ENCODE measurements around the gene RPL36.

DNA sequence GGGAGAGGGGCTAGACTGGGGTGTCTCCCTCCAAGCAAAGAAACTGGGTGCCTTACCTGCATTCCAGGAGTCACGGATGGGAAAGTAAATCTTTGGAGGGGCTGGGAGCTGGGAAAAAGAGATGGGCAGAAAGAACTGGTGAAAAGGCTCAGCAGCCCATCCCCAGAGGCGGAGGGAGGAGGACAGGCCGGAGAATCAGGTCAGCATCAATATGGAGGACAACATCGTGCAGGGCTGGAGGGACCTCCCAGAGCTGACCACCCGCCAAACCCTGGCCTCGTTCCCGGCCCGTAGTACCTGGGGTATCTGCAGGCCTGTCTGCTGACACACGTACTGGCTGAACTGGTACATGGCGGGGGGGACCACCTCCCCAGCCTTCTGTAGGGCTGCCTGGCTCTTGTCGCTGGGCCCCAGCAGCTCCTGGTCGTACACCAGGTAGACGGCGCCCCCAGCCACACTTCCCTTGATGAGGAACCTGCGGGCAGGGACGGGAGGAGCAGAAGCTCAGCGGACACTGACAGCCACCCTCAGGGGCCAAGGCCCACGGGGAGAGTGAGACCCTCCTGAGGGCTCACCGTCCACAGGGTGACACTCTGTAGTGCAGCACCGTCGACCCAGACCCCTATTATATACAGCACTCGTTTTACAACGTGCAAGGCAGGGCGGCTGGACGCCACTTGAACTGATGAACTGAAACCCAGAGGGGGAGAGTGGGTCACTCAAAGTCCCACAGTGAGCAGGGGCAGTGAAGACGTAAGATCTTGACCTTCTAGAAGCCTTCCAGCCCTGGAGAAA lies 10.6 kb upstream of the RPL36 start:
- TF ChIP-seq, protein P1, sequence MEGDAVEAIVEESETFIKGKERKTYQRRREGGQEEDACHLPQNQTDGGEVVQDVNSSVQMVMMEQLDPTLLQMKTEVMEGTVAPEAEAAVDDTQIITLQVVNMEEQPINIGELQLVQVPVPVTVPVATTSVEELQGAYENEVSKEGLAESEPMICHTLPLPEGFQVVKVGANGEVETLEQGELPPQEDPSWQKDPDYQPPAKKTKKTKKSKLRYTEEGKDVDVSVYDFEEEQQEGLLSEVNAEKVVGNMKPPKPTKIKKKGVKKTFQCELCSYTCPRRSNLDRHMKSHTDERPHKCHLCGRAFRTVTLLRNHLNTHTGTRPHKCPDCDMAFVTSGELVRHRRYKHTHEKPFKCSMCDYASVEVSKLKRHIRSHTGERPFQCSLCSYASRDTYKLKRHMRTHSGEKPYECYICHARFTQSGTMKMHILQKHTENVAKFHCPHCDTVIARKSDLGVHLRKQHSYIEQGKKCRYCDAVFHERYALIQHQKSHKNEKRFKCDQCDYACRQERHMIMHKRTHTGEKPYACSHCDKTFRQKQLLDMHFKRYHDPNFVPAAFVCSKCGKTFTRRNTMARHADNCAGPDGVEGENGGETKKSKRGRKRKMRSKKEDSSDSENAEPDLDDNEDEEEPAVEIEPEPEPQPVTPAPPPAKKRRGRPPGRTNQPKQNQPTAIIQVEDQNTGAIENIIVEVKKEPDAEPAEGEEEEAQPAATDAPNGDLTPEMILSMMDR (IDR thresholded peaks at IDR 0.05) = no peak
- TF ChIP-seq POLR2A (IDR thresholded peaks at IDR 0.05) = no peak

All from body of pancreas (tissue), 4 donors.